Measurements from ENCODE around the gene SURF1. TPM values are rescaled to one million over a fixed set of nuclear protein-coding genes. Genes with fewer than 3 reads are reported as not detected.
A peak's percentile ranks its signal among the peaks of the same experiment; 100 is the strongest.

The SURF1 gene
- total and polyA plus RNA-seq, 10 of the 15 experiments (the other 5 are each of a cell fraction or from before 2014, with no cell fraction given): 17.9 to 46.4 (median 29.6) TPM

- TF ChIP-seq BCLAF1 (IDR thresholded peaks at IDR 0.05) (no peak), NKRF (conservative IDR thresholded peaks at IDR 0.05) (peak; percentile 85), MEF2A (IDR thresholded peaks at IDR 0.05; ENCODE audit: insufficient read depth, low read depth, low read length) (no peak), JUND (IDR thresholded peaks at IDR 0.05; ENCODE audit: low read depth, low read length) (no peak), HDAC6 (IDR thresholded peaks at IDR 0.05; ENCODE audit: unreplicated experiment) (peak; percentile 89), CEBPB (IDR thresholded peaks at IDR 0.05; ENCODE audit: borderline replicate concordance in 1 of 2, low read depth in 2 of 2, low read length in 2 of 2) (no peak), CHD1 (IDR thresholded peaks at IDR 0.05; ENCODE audit: low read depth, low read length) (peak; percentile 90), CUX1 (IDR thresholded peaks at IDR 0.05; ENCODE audit: insufficient replicate concordance, low read depth, low read length) (no peak), JUNB (IDR thresholded peaks at IDR 0.05) (no peak), MYB (IDR thresholded peaks at IDR 0.05; ENCODE audit: borderline replicate concordance, low read depth, low read length) (no peak), NFYB (IDR thresholded peaks at IDR 0.05; ENCODE audit: insufficient read depth, low read depth, low read length) (no peak), YBX1 (IDR thresholded peaks at IDR 0.05) (no peak), IRF5 (IDR thresholded peaks at IDR 0.05; ENCODE audit: borderline replicate concordance) (peak; percentile 86), MXI1 (IDR thresholded peaks at IDR 0.05; ENCODE audit: low read depth, low read length) (peak; percentile 80; the same call in 1 of the 2 replicates), ETV6 (conservative IDR thresholded peaks at IDR 0.05 in 1 of 2, IDR thresholded peaks at IDR 0.05 in 1 of 2; ENCODE audit: borderline replicate concordance in 1 of 2, low read depth in 1 of 2) (no peak), CREB1 (IDR thresholded peaks at IDR 0.05; ENCODE audit: low read depth) (peak; percentile 61)
Measured at GRCh38 chr9:133347985-133348717, 8.1 kb downstream of the SURF1 start, which contains the start of the genes MED22 and RPL7A (continued).
